Testis (tissue), 3 donors: Measurements from ENCODE around the gene FBXO24. TPM values are rescaled to one million over a fixed set of nuclear protein-coding genes. Genes with fewer than 3 reads are reported as not detected.

Experiments used
- DNase-seq: peaks from one replicate; pipeline ENCODE4 v3.0.0-alpha.2; 2019
- H3K27ac ChIP-seq, 2 donors: fragments of 200-600 bp; sonication (generic); one replicate each; pipeline ENCODE4 v1.5.1; 2019
- H3K27me3 ChIP-seq: fragments of 200-600 bp; sonication (generic); one replicate; pipeline ENCODE4 v1.5.1; 2019
- H3K36me3 ChIP-seq: fragments of 200-600 bp; sonication (generic); one replicate; pipeline ENCODE4 v1.5.1; 2017; ENCODE audit warnings: low read depth; ENCODE audit errors: missing control alignments
- H3K4me1 ChIP-seq: fragments of 200-600 bp; sonication (generic); one replicate; pipeline ENCODE4 v1.5.1; 2019
- H3K4me3 ChIP-seq, 2 donors: fragments of 200-600 bp; sonication (generic); one replicate each; pipeline ENCODE4 v1.5.1; 2017 to 2019
- H3K9me3 ChIP-seq: fragments of 200-600 bp; sonication (generic); one replicate; pipeline ENCODE4 v1.5.1; 2017
- CTCF ChIP-seq, 3 experiments: fragments of 450-650 bp in 2 of 3; fragments of 200-600 bp in 1 of 3; sonication (generic) in 1 of 3; IDR thresholded peaks; one replicate each; pipeline ENCODE4 v1.5.1; 2016 to 2019; ENCODE audit warnings: antibody characterized with exemption in 3 of 3, mild to moderate bottlenecking in 2 of 3, moderate library complexity in 1 of 3
- POLR2A ChIP-seq: fragments of 450-650 bp; IDR thresholded peaks from one replicate; pipeline ENCODE4 v1.6.1; 2017; ENCODE audit warnings: antibody characterized with exemption, mild to moderate bottlenecking, moderate library complexity
- whole genome bisulfite sequencing, 2 donors: methylation state at CpG; one replicate each; pipeline ENCODE4 v1.1.5; 2018; 5-methylcytosine and 5-hydroxymethylcytosine counted together
- intact Hi-C: fragments of 100-400 bp; cut with DNase I; formaldehyde crosslinking; loops from one replicate; pipeline ENCODE4 v1.15.1; 2023; ENCODE audit warnings: low total_unique reads
- polyA plus RNA-seq: library from polyadenylated mRNA; stranded (reverse); fragments of 350-450 nt; fragmentation: Illumina TruSeq; extraction: RNeasy Lipid Tissue Mini Kit (QIAGEN cat#74804); gene quantifications from one replicate; pipeline ENCODE4 v1.2.3, GENCODE V29; 2014; ENCODE audit warnings: low read depth, low replicate concordance; ENCODE audit not compliant: insufficient read depth
- total RNA-seq, 2 donors: library from RNA; depleted of rRNA; stranded (reverse); fragments of >200 nt; gene quantifications; one replicate each; pipeline ENCODE4 v1.2.3, GENCODE V29; 2016

Gene FBXO24
- total and polyA plus RNA-seq, 3 donors from 2014 or later: 37.5 to 112 (median 74.5) TPM

- 62 to 78% methylated on average over 4 of the region's 4 CpGs for WGBS, 2 donors
- intact Hi-C loops: loop anchor here (5.0 kb wide), 1 partner anchor 74 kb away; the partner anchor contains the start of gene NYAP1
- no peaks in the 10 kb centered on the region for H3K27me3 ChIP-seq
- no peak overlapping the region for H3K4me3 ChIP-seq
- DNase-seq: no peak
- TF ChIP-seq POLR2A (no peak), CTCF (IDR thresholded peaks at IDR 0.05) (no peak)
- H3K36me3 ChIP-seq: no peaks in the 10 kb centered on the region
- no peaks in the 10 kb centered on the region for H3K4me1 ChIP-seq
- peak overlapping the region in 1 of 2 donors; percentile 19 for H3K27ac ChIP-seq
- no peaks in the 10 kb centered on the region for H3K9me3 ChIP-seq
These were observed 29.6 kb upstream of the FBXO24 start for GRCh38 chr7:100556541-100556940.

GRCh38 chr7:100559127-100559526, 27.0 kb upstream of the FBXO24 start:
- peaks cover 2% of the 10 kb centered on the region for H3K4me1 ChIP-seq
- no peak for DNase-seq
- H3K9me3 ChIP-seq: no peaks in the 10 kb centered on the region
- intact Hi-C loops: loop anchor here (5.0 kb wide), 1 partner anchor 77 kb away; the partner anchor contains the start of gene NYAP1
- H3K4me3 ChIP-seq: no peak overlapping the region
- no peaks in the 10 kb centered on the region for H3K36me3 ChIP-seq
- WGBS, 2 donors: 80 to 84% methylated on average over 4 of the region's 4 CpGs
- no peaks in the 10 kb centered on the region for H3K27me3 ChIP-seq
- no peak overlapping the region for H3K27ac ChIP-seq
- TF ChIP-seq POLR2A (no peak), CTCF (IDR thresholded peaks at IDR 0.05) (no peak)

- no peaks in the 10 kb centered on the region for H3K9me3 ChIP-seq
- no peaks in the 10 kb centered on the region for H3K36me3 ChIP-seq
- intact Hi-C loops: no loop called here
- peaks cover 4% of the 10 kb centered on the region for H3K4me1 ChIP-seq
- no peaks in the 10 kb centered on the region for H3K27me3 ChIP-seq
- H3K27ac ChIP-seq: no peak overlapping the region
- 92% methylated on average over 12 of the region's 12 CpGs for WGBS, 2 donors
- TF ChIP-seq POLR2A: no peak
- TF ChIP-seq CTCF (IDR thresholded peaks at IDR 0.05): no peak
- H3K4me3 ChIP-seq: no peak overlapping the region
- no peak for DNase-seq
These were observed 24.5 kb upstream of the FBXO24 start for GRCh38 chr7:100561491-100562194.

GRCh38 chr7:100562195-100563099, 23.7 kb upstream of the FBXO24 start:
- Histone ChIP-seq H3K9me3 (no peaks in the 10 kb centered on the region), H3K4me3 (no peak overlapping the region), H3K27me3 (no peaks in the 10 kb centered on the region), H3K27ac (no peak overlapping the region), H3K4me1 (peaks cover 12% of the 10 kb centered on the region), H3K36me3 (no peaks in the 10 kb centered on the region)
- no peak for DNase-seq
- 88 to 89% methylated on average over 16 to 26 of the region's 26 CpGs for WGBS, 2 donors
- TF ChIP-seq POLR2A: no peak
- TF ChIP-seq CTCF (IDR thresholded peaks at IDR 0.05): no peak
- intact Hi-C loops: no loop called here
